Esophagus mucosa (tissue), 1 donor: Measurements from ENCODE around the gene BTG2. TPM values are rescaled to one million over a fixed set of nuclear protein-coding genes. Genes with fewer than 3 reads are reported as not detected.

ENCODE experiments used
- ATAC-seq: fragments of 200-7000 bp; cut with Tn5 transposase; one replicate; pipeline ENCODE4 v1.9.1; 2020
- total RNA-seq: library from RNA; stranded (reverse); gene quantifications from one replicate; pipeline ENCODE4 v1.2.4, GENCODE V29; 2023
- donor health status: DM: yes; HTN: yes; CAD: no.

BTG2 gene
- total RNA-seq, 1 donor from 2014 or later, result 22.6 TPM

GRCh38 chr1:203276916-203277545 is 28.3 kb upstream of the BTG2 start:
- no peak for ATAC-seq

DNA sequence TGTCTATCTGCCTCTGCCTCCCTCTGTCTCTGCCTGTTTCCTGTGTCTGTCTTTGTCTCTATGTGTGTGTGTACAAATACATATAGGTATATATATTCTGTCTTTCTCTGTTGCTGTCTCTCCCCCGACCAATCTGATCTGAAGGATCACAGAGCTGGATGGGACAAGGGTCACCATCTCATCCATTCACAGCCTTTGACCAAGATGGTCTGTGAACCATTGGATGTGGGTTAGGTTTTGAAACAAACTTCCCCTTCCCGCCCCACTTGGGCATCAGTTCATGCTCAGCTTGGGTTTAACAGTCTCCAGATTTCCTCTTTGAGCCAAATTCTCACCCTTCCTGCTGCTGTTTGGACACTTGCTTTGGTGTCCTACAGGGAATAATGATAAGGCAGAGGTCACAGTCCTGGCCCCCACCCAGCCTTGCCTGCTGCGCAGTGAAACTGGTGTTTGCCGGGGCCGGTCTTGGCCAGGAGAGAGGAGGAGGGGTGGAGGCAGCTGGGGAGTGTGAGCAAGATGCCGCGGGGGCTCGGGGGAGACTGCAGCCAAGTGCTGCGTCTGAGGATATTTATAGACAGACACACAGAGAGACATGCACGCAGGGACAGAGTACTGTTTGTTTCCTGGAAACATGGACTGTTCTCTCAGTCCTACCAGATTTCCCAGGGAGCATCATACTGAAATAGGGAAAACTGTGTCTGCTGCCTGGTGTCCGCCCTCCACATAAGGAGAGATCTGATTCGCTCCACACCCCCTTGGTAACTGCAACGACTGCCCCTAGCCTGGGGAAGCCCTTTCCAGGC is 27.0 kb upstream of the BTG2 start:
- peak; percentile 4 for ATAC-seq

DNA sequence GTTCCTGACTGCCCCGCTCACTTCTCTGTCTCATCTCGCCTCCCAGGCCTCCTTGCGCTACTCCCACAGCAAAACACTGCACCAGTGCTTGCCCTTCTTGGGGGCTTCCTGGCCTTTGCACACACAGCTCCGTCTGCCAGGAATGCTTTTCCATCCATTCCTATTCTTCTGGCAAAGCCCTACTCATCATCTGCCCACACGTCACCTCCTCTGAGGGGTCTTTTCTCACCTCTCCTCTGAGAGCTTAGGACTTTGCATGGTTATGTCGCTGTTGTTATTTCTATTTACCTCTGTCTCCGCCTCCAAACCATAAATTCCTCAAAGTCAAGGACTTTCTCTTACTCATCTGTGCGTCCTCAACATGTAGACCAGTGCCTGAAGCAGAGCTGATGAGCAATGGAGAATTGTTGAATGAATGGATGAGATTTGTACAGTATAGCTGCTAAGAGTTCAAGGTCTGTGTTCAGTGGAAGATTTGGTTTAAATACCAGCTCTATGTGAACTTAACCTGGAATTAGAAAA is 26.4 kb upstream of the BTG2 start:
- no peak for ATAC-seq

DNA sequence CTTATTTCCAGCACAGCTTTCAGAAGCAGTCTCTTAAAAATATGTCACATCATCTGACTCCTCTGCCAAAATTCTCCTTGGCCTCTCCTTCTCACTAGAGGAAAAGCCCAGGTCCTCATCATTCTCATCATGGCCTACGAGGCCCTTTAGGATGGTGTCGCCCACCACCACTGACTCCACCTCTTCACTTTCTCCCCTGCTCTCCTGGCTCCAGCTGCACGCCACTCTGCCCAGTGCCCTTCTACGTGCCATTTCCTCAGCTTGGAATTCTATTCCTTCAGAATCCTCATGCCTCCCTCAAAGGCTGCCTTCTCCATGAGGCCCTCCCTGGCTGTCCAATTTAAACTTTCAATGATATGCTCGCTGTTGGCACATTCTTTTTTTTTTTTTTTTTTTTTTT is 25.3 kb upstream of the BTG2 start:
- no peak for ATAC-seq

DNA sequence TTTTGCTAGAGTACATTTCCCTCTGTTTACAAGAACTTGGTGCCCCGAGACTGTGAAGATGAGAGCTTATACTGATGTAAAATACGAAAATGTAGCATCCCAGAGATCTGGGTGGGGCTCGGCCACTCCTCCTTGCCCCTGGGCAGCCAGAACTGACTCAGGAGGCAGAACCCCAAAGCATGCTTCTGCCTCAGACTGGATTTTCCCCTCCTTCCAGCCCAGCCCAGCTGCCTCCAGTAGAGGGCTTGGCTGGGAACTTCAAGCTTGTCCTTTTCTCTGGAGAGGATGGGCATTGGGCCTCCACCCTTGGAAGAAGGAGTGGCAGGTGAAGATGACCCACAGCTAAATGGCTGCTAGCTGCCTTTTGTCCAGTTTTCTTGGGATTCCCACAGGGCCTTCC is 24.3 kb upstream of the BTG2 start:
- peak; percentile 79 for ATAC-seq

- no peak for ATAC-seq
Measured at GRCh38 chr1:203281851-203282661, 23.3 kb upstream of the BTG2 start.

DNA sequence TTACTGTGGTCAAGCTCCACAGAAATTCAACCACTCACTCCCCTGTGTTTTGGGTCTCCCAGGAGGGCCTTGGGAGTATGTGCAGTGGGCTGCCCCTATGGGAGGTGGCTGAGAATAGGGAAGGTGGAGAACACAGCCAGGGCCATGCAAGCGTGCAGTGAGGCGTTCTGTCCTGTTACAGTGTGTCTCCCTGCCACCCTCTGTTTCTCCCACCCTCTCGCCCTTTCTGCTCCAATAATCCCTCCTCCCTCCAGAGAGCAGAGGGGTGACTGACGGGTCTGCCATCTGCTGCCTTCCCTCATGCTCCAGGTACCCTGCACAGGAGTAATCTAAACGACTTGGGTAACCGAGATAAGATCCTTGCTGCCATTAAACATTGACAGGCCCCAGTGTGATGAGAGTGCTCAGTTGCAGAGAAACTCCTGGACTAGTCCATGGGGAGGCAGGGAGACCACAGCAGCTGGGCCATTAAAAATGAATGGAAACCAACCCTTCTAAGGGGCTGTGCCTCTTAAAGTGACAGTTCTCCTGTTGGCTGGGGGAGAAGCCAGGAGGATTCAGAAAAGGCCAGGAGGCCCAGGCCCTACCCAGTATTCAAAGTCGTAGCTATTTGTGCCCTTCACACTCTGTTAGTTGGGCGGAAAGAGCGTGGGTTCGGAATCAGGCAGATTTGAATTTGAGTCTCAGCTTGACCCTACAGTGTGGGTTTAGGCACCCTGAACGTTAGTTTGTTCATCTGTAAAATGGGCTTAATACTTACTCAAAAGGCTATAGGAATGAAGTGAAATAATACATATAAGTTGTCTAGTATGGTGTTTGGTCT is 22.4 kb upstream of the BTG2 start:
- ATAC-seq, result no peak

DNA sequence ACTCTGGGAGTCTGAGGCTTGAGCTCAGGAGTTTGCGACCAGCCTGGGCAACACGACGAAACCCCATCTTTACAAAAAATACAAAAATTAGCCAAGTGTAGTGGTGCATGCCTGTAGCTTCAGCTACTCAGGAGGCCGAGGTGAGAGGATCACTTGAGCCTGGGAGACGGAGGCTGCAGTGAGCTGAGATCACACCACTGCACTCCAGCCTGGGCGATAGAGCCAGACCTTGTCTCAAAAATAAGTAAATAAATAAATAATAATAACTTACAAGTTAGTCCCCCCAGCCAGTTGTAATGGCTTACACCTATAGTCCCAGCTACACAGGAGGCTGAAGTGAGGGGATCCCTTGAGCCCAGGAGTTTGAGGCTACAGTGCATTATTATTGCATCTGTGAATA is 21.7 kb upstream of the BTG2 start:
- ATAC-seq, result no peak

DNA sequence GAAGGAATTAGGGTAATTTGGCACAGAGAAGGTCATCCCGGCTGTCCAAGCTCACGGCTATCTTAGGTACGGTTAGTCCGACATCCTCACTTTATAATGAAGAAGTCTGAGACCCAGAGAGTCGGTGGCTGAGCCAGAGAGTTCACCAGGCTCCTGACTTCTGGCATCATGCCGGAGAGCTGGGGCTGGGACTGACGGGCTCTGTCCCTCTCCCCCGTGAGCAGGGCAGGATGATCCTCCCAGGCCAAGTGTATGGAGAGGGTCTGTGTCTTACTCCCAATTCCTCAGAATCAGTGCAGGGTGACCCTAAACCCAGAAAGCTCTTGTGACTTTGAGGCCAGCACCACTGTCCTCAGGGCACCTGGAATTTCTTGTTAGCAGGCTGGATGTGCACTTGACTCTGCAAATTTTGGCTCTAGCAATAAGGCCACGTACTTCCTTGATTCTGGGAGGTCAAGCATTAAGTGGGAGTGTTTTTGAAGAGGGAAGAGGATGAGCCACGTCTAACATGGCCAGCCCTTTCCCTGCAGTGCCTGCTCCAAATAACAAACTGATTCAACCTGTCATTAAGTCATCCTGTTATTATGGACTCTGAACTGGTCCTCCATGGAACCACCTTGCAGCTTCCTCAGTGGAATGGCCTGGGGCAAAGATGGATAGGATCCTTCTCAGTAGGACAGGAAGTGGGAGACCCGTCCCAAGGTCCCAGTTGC is 20.8 kb upstream of the BTG2 start:
- peak; percentile 3 for ATAC-seq

DNA sequence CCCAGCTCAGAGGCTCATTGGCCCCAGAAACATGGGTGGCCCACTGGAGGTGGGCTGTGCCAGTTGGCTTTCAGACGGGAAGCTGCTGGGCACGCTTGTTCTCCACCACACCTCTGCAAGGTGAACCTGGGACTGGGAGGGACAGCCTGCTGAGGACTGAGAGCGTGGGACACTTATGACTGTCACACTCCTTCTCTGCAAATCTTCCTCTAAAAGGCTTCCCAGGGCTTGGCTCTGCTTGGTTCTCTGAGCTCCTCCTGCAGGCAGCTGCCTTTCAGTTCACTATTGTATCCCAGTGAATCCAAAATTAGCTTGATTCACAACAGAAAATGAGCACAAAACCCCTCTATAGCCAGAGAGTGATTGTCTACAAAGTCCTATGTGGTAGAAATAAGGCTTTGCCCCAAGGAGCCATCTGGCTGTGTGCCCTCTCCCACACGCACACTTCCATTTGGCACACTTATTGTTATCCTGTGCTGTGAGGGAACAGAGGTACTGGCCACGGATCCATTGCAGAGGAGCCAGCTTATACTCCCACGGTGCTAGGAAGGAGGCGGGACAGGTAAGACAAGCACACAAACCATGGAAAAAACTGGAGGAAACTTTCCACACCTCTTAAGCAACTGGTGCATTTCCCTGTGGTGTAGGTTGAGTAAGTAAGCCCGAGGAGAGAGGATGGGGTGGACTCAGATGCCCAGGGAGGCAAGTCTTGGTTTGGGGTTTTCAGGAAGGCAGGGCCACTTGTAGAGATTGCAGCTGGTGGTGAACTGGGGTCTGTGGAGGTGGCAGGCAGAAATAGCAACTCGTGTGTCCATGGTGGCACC is 18.9 kb upstream of the BTG2 start:
- no peak for ATAC-seq

- peak; percentile 50 for ATAC-seq
Measured at GRCh38 chr1:203287109-203287893, 18.0 kb upstream of the BTG2 start.

GRCh38 chr1:203287898-203288297 is 17.4 kb upstream of the BTG2 start:
- no peak for ATAC-seq

DNA sequence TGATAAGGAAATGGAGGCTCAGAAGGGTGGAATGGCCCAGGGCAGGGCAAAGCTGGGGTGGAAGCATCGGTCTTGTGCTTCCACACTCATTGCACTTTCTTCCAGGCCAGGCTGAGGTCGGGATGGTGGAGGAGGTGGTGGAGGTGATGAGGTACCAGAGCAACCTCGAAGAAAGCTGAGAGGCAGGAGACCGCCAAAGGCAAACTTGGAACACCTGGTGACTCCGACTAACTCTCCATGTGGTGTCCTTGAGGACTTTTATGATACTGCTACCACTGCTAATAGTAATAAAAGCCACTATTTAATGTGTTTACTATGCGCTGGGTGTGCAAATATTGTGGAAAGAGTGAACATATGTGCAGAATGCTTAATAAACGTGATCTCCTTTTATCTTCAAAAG is 16.9 kb upstream of the BTG2 start:
- ATAC-seq, result no peak

GRCh38 chr1:203289281-203289981 is 15.9 kb upstream of the BTG2 start:
- peak; percentile 56 for ATAC-seq

DNA sequence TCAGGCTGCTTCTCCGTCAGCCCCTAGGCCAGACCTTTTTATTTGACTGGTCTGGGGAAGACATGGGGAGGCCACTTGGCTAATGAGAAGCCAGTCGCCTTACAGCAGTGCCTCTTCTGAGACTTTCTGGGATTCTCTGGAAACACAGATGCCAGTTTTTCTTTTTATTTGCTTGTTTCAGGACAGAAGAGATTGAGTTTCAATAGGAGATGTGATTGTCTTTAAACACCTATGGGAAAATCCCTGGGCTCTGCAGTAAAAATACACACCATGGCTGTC is 15.4 kb upstream of the BTG2 start:
- no peak for ATAC-seq

DNA sequence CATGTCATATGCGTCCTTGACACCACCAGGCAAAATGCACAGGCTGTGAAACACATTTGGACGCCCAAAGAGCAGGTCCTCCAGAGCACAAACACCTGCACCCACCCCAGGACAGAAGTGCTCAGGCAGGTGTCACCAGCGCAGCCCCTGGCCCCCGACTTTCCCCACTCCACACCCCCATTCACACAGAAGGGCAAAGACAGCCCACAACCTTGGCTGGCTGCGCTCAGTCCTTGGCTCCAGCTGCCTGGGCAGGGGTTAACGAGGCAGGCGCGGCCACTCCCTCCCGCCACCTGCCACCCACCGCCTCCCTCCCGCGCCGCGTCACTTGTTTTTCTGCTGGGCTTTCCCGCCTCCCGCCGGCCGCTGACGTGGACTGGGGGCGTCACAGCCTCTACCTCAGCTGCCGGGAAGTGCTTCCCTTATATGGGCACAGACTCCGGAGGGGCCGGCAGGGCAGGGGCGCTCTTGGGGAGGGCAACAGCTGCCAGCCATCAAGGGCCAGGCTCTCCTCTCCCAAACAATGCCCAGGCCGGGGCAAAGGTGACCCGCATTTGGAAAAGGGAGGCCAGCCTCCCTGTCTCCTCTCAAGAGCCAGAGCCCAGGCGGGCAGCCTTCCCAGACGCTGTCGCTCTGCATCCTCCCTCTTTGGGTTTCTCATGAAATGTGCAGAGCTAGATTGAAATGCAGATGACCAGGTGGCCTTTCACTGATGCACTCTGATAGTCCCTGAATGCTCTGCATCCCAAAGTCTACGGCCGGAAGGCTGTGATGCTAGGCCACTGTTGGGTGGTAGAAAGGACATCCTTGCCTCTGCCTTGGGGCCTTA is 14.8 kb upstream of the BTG2 start:
- peak; percentile 79 for ATAC-seq

GRCh38 chr1:203291201-203292096 is 13.9 kb upstream of the BTG2 start:
- peak; percentile 41 for ATAC-seq
